H1 (cell line): ENCODE data around the gene SNTG2. TPM values are rescaled to one million over a fixed set of nuclear protein-coding genes. Genes with fewer than 3 reads are reported as not detected.

Source experiments
- CHD7 ChIP-seq: fragments of 300-600 bp; sonication (generic); IDR thresholded peaks from 2 replicates; pipeline ENCODE4 v1.7.1; 2012; ENCODE audit warnings: low read length, moderate library complexity, mild to moderate bottlenecking, inconsistent platforms; ENCODE audit not compliant: insufficient replicate concordance
- CTBP2 ChIP-seq: IDR thresholded peaks from 2 replicates; pipeline ENCODE4 v1.7.0; 2011; ENCODE audit warnings: borderline replicate concordance, mild to moderate bottlenecking, moderate library complexity, mixed read lengths, low read length; ENCODE audit not compliant: insufficient read depth, insufficient read length
- GTF2F1 ChIP-seq: IDR thresholded peaks from 2 replicates; pipeline ENCODE4 v1.6.1; 2012; ENCODE audit warnings: low read depth, low read length, improper control_type of control experiment, borderline replicate concordance
- JUND ChIP-seq: IDR thresholded peaks from 2 replicates; pipeline ENCODE4 v1.6.1; 2011; ENCODE audit warnings: mild to moderate bottlenecking, improper control_type of control experiment, low read length
- SP1 ChIP-seq: IDR thresholded peaks from 2 replicates; pipeline ENCODE4 v1.6.1; 2011; ENCODE audit warnings: low read depth, low read length
- SUZ12 ChIP-seq: fragments of 200-600 bp; sonication (generic); IDR thresholded peaks from 2 replicates; pipeline ENCODE4 v1.6.1; 2012; ENCODE audit warnings: mild to moderate bottlenecking, inconsistent platforms, low read length, moderate library complexity, mixed read lengths
- polyA plus RNA-seq, 7 experiments: library from polyadenylated mRNA; depleted of rRNA in 3 of 7; stranded (reverse) in 5 of 7; unstranded in 2 of 7; fragments of >200 nt in 5 of 7; fragments of 200-250 nt in 2 of 7; gene quantifications; 1 replicate in 5 of 7; 2 replicates in 1 of 7; 4 replicates in 1 of 7; pipeline versions ENCODE4 v1.2.1 to v1.2.3, GENCODE V29; 2011 to 2013; ENCODE audit warnings: missing spikeins in 2 of 7, mixed read lengths in 2 of 7
- total RNA-seq: library from RNA; stranded (reverse); fragmentation: NEBNext Ultra II Directional; extraction: Animal tissue kit (Norgen Biotek cat#: 25700); gene quantifications from 2 replicates; pipeline ENCODE4 v1.2.1, GENCODE V29; 2021

The SNTG2 gene
- total and polyA plus RNA-seq, 2 of the 8 experiments (the other 6 are each of a cell fraction or from before 2014, with no cell fraction given): 6.6 to 18.1 TPM

GRCh38 chr2:1360144-1360543 lies 409.5 kb downstream of the SNTG2 start (continued):
- TF ChIP-seq CHD7 (no peak), GTF2F1 (no peak), SUZ12 (no peak), JUND (no peak), CTBP2 (no peak), SP1 (no peak)
